Spleen (tissue), 11 donors: Measurements from ENCODE around the gene TBL1X. TPM values are rescaled to one million over a fixed set of nuclear protein-coding genes. Genes with fewer than 3 reads are reported as not detected.

Experiments used
- DNase-seq: peaks from one replicate; pipeline ENCODE4 v3.0.0-alpha.2; 2020
- H3K27ac ChIP-seq, 8 donors: fragments of 200-600 bp; sonication (generic) in 7 of 8; 1 replicate in 4 of 8; 2 replicates in 4 of 8; pipeline versions ENCODE4 v1.5.0 to v1.8.0; 2016 to 2021; ENCODE audit warnings: inconsistent platforms in 4 of 8, mild to moderate bottlenecking in 4 of 8, moderate library complexity in 1 of 8
- H3K27me3 ChIP-seq, 7 donors: fragments of 200-600 bp; sonication (generic) in 6 of 7; replicated peaks in 1 of 7; 1 replicate in 4 of 7; 2 replicates in 3 of 7; pipeline versions ENCODE4 v1.5.0 to v1.8.0; 2016 to 2021; ENCODE audit warnings: inconsistent platforms in 3 of 7, mild to moderate bottlenecking in 1 of 7
- H3K36me3 ChIP-seq, 6 donors: fragments of 200-600 bp; sonication (generic) in 5 of 6; 1 replicate in 4 of 6; 2 replicates in 2 of 6; pipeline versions ENCODE4 v1.5.0 to v1.8.0; 2016 to 2021; ENCODE audit warnings: inconsistent platforms in 2 of 6
- H3K4me1 ChIP-seq, 6 donors: fragments of 200-600 bp; sonication (generic) in 5 of 6; 1 replicate in 3 of 6; 2 replicates in 3 of 6; pipeline versions ENCODE4 v1.5.0 to v1.8.0; 2016 to 2021; ENCODE audit warnings: inconsistent platforms in 3 of 6
- H3K4me3 ChIP-seq, 8 donors: fragments of 200-600 bp; sonication (generic) in 7 of 8; 1 replicate in 4 of 8; 2 replicates in 4 of 8; pipeline versions ENCODE4 v1.5.0 to v1.8.0; 2016 to 2021; ENCODE audit warnings: inconsistent platforms in 4 of 8, mild to moderate bottlenecking in 4 of 8, moderate library complexity in 2 of 8
- H3K9me3 ChIP-seq, 8 donors: fragments of 200-600 bp; sonication (generic) in 7 of 8; 1 replicate in 4 of 8; 2 replicates in 4 of 8; pipeline versions ENCODE4 v1.5.0 to v1.8.0; 2016 to 2021; ENCODE audit warnings: inconsistent platforms in 4 of 8
- CTCF ChIP-seq, 11 experiments: fragments of 200-600 bp in 7 of 11; fragments of 450-650 bp in 4 of 11; sonication (generic) in 4 of 11; IDR thresholded peaks in 8 of 11; conservative IDR thresholded peaks in 3 of 11; 1 replicate in 7 of 11; 2 replicates in 4 of 11; pipeline versions ENCODE4 v1.4.0 to v1.8.0; 2016 to 2021; ENCODE audit warnings: antibody characterized with exemption in 11 of 11, inconsistent platforms in 4 of 11, mild to moderate bottlenecking in 1 of 11
- POLR2A ChIP-seq, 3 donors: fragments of 450-650 bp; IDR thresholded peaks; one replicate each; pipeline ENCODE4 v1.5.1; 2017; ENCODE audit warnings: antibody characterized with exemption in 3 of 3, mild to moderate bottlenecking in 1 of 3
- POLR2AphosphoS5 ChIP-seq, 3 donors: sonication (generic); formaldehyde crosslinking; IDR thresholded peaks; one replicate each; pipeline ENCODE4 v1.5.1; 2017; ENCODE audit warnings: antibody characterized with exemption in 3 of 3
- WGBS, 5 donors: extraction: QIAGEN DNeasy Blood & Tissue Kit in 3 of 5; methylation state at CpG; one replicate each; pipeline versions ENCODE4 v1.1.5 to v1.1.7; 2013 to 2018; 5-methylcytosine and 5-hydroxymethylcytosine counted together
- intact Hi-C: fragments of 100-400 bp; cut with DNase I; formaldehyde crosslinking; loops from one replicate; pipeline ENCODE4 v1.15.0; 2023; ENCODE audit warnings: low total_unique reads
- polyA plus RNA-seq, 3 donors: library from polyadenylated mRNA; stranded (reverse); fragments of 200-250 nt; gene quantifications; one replicate each; pipeline ENCODE4 v1.2.1, GENCODE V29; 2013
- total RNA-seq, 7 donors: library from RNA; depleted of rRNA in 3 of 7; stranded (reverse); fragments of >200 nt in 3 of 7; fragmentation: NEBNext Ultra II Directional in 4 of 7; extraction: Animal tissue kit (Norgen Biotek cat#: 25700) in 4 of 7; gene quantifications; one replicate each; pipeline versions ENCODE4 v1.1.0 to v1.2.1, GENCODE V29; 2016 to 2021
- donor health status: healthy with polysubstance abuse.
- donor health status: DM: no; HTN: no; CAD: no; lungs with moderate emphysema.
- donor health status: DM: no; HTN: no; CAD: no.
- donor health status: Bipolar disorder and iron deficiency.
- donor health status: healthy.
- donor health status: DM: no; HTN: no; CAD: no.
- donor health status: DM: yes; HTN: yes; CAD: no.

The TBL1X gene
- total and polyA plus RNA-seq, 10 donors: 3.0 to 37.2 (median 21.4) TPM

GRCh38 chrX:9729171-9729885 lies 264.5 kb downstream of the TBL1X start:
- TF ChIP-seq POLR2AphosphoS5 (IDR thresholded peaks at IDR 0.05): no peak
- no peak for TF ChIP-seq POLR2A (IDR thresholded peaks at IDR 0.05)
- TF ChIP-seq CTCF (IDR thresholded peaks at IDR 0.05 in 8 of 11, conservative IDR thresholded peaks at IDR 0.05 in 3 of 11): no peak
- intact Hi-C loops: no loop called here
- Histone ChIP-seq H3K9me3 (peaks cover 2 to 34% (median 19%) of the 10 kb centered on the region in 8 donors), H3K27me3 (no peaks in the 10 kb centered on the region), H3K27ac (no peak overlapping the region), H3K36me3 (no peaks in the 10 kb centered on the region), H3K4me1 (no peaks in the 10 kb centered on the region), H3K4me3 (no peak overlapping the region)
- no peak for DNase-seq
- WGBS, 5 donors: 52 to 68% (median 63%) methylated on average over 4 to 5 of the region's 5 CpGs

- H3K27ac ChIP-seq: no peak overlapping the region
- WGBS, 5 donors: 70 to 91% (median 82%) methylated on average over 2 to 3 of the region's 3 CpGs
- TF ChIP-seq POLR2AphosphoS5 (IDR thresholded peaks at IDR 0.05) (no peak), CTCF (IDR thresholded peaks at IDR 0.05 in 8 of 11, conservative IDR thresholded peaks at IDR 0.05 in 3 of 11) (no peak), POLR2A (IDR thresholded peaks at IDR 0.05) (no peak)
- no peak overlapping the region for H3K4me3 ChIP-seq
- DNase-seq: no peak
- intact Hi-C loops: no loop called here
- peaks cover 2 to 28% (median 19%) of the 10 kb centered on the region in 8 donors for H3K9me3 ChIP-seq
- no peaks in the 10 kb centered on the region for H3K36me3 ChIP-seq
- no peaks in the 10 kb centered on the region for H3K27me3 ChIP-seq
- H3K4me1 ChIP-seq: no peaks in the 10 kb centered on the region
These were observed 265.2 kb downstream of the TBL1X start for GRCh38 chrX:9730078-9730477.

GRCh38 chrX:9730752-9731151 lies 265.9 kb downstream of the TBL1X start:
- no peaks in the 10 kb centered on the region for H3K27me3 ChIP-seq
- no peaks in the 10 kb centered on the region for H3K36me3 ChIP-seq
- DNase-seq: no peak
- intact Hi-C loops: no loop called here
- H3K4me1 ChIP-seq: no peaks in the 10 kb centered on the region
- TF ChIP-seq CTCF (IDR thresholded peaks at IDR 0.05 in 8 of 11, conservative IDR thresholded peaks at IDR 0.05 in 3 of 11): no peak
- TF ChIP-seq POLR2AphosphoS5 (IDR thresholded peaks at IDR 0.05): no peak
- TF ChIP-seq POLR2A (IDR thresholded peaks at IDR 0.05): no peak
- H3K27ac ChIP-seq: no peak overlapping the region
- 58 to 77% (median 62%) methylated on average over 1 of the region's 1 CpG for WGBS, 5 donors
- peaks cover 2 to 23% (median 19%) of the 10 kb centered on the region in 8 donors for H3K9me3 ChIP-seq
- no peak overlapping the region for H3K4me3 ChIP-seq

GRCh38 chrX:9737363-9737762 lies 272.5 kb downstream of the TBL1X start:
- WGBS, 5 donors: 66 to 78% (median 71%) methylated on average over 7 of the region's 7 CpGs
- Histone ChIP-seq H3K36me3 (no peaks in the 10 kb centered on the region), H3K9me3 (no peaks in the 10 kb centered on the region), H3K4me3 (no peak overlapping the region), H3K27ac (no peak overlapping the region), H3K27me3 (no peaks in the 10 kb centered on the region), H3K4me1 (no peaks in the 10 kb centered on the region)
- intact Hi-C loops: no loop called here
- TF ChIP-seq POLR2AphosphoS5 (IDR thresholded peaks at IDR 0.05) (no peak), CTCF (IDR thresholded peaks at IDR 0.05 in 8 of 11, conservative IDR thresholded peaks at IDR 0.05 in 3 of 11) (no peak), POLR2A (IDR thresholded peaks at IDR 0.05) (no peak)
- DNase-seq: no peak
